Ectodermal cell (in vitro differentiated cells): Measurements from ENCODE around the gene AATK.

Experiments used
- H3K27ac ChIP-seq: 2 replicates; pipeline ENCODE4 v1.7.0; 2013; ENCODE audit warnings: mild to moderate bottlenecking, low read depth, low read length; ENCODE audit not compliant: insufficient read depth, poor library complexity, severe bottlenecking
- H3K27me3 ChIP-seq: 2 replicates; pipeline ENCODE4 v1.7.0; 2013; ENCODE audit warnings: mild to moderate bottlenecking, low read length; ENCODE audit not compliant: insufficient read depth, control insufficient read depth, poor library complexity, severe bottlenecking
- H3K36me3 ChIP-seq: one replicate; pipeline ENCODE4 v1.7.0; 2013; ENCODE audit warnings: low read length; ENCODE audit not compliant: control insufficient read depth, insufficient read depth
- H3K4me1 ChIP-seq: one replicate; pipeline ENCODE4 v1.7.0; 2013; ENCODE audit warnings: low read length; ENCODE audit not compliant: control insufficient read depth, insufficient read depth
- H3K4me3 ChIP-seq: 2 replicates; pipeline ENCODE4 v1.7.0; 2013; ENCODE audit warnings: low read depth, low read length, control low read depth; ENCODE audit not compliant: insufficient read depth
- H3K9me3 ChIP-seq: 2 replicates; pipeline ENCODE4 v1.7.0; 2013; ENCODE audit warnings: mild to moderate bottlenecking, low read length, moderate library complexity; ENCODE audit not compliant: control insufficient read depth
- WGBS, 2 experiments: methylation state at CpG; one replicate each; pipeline ENCODE4 v1.1.7; 2013; ENCODE audit warnings: missing lambda C conversion rate in 2 of 2; 5-methylcytosine and 5-hydroxymethylcytosine counted together

AATK gene

GRCh38 chr17:81144423-81144781 lies 21.6 kb downstream of the AATK start:
- peaks cover 10% of the 10 kb centered on the region for H3K4me1 ChIP-seq
- WGBS, 2 experiments: 77 to 83% methylated on average over 14 of the region's 14 CpGs

GRCh38 chr17:81143717-81144422 lies 22.2 kb downstream of the AATK start:
- Histone ChIP-seq H3K4me1 (peaks cover 12% of the 10 kb centered on the region), H3K36me3 (no peaks in the 10 kb centered on the region), H3K9me3 (no peaks in the 10 kb centered on the region), H3K4me3 (no peak overlapping the region), H3K27ac (no peak overlapping the region), H3K27me3 (no peaks in the 10 kb centered on the region)
- WGBS, 2 experiments: 94% methylated on average over 17 of the region's 17 CpGs

More at GRCh38 chr17:81144423-81144781, 21.6 kb downstream of the AATK start:
- Histone ChIP-seq H3K36me3 (no peaks in the 10 kb centered on the region), H3K9me3 (no peaks in the 10 kb centered on the region), H3K27ac (no peak overlapping the region), H3K4me3 (no peak overlapping the region), H3K27me3 (no peaks in the 10 kb centered on the region)

- no peak overlapping the region for H3K4me3 ChIP-seq
- 77 to 88% methylated on average over 9 to 10 of the region's 11 CpGs for WGBS, 2 experiments
- no peaks in the 10 kb centered on the region for H3K27me3 ChIP-seq
- H3K9me3 ChIP-seq: no peaks in the 10 kb centered on the region
- H3K27ac ChIP-seq: no peak overlapping the region
- no peaks in the 10 kb centered on the region for H3K36me3 ChIP-seq
- H3K4me1 ChIP-seq: peaks cover 12% of the 10 kb centered on the region
These were observed 22.9 kb downstream of the AATK start for GRCh38 chr17:81143200-81143527.

- Histone ChIP-seq H3K4me1 (peaks cover 12% of the 10 kb centered on the region), H3K36me3 (no peaks in the 10 kb centered on the region), H3K9me3 (no peaks in the 10 kb centered on the region), H3K4me3 (no peak overlapping the region), H3K27me3 (no peaks in the 10 kb centered on the region), H3K27ac (no peak overlapping the region)
- 68 to 70% methylated on average over 25 of the region's 25 CpGs for WGBS, 2 experiments
These were observed 23.5 kb downstream of the AATK start for GRCh38 chr17:81142301-81143199.

- H3K27me3 ChIP-seq: no peaks in the 10 kb centered on the region
- 97% methylated on average over 37 of the region's 37 CpGs for WGBS, 2 experiments
- no peak overlapping the region for H3K27ac ChIP-seq
- H3K36me3 ChIP-seq: no peaks in the 10 kb centered on the region
- H3K9me3 ChIP-seq: no peaks in the 10 kb centered on the region
- H3K4me1 ChIP-seq: peaks cover 12% of the 10 kb centered on the region
- H3K4me3 ChIP-seq: no peak overlapping the region
These were observed 25.3 kb downstream of the AATK start for GRCh38 chr17:81140695-81141094.

GRCh38 chr17:81140018-81140417 lies 26.0 kb downstream of the AATK start:
- no peaks in the 10 kb centered on the region for H3K36me3 ChIP-seq
- H3K4me1 ChIP-seq: peaks cover 12% of the 10 kb centered on the region
- H3K27me3 ChIP-seq: no peaks in the 10 kb centered on the region
- no peak overlapping the region for H3K27ac ChIP-seq
- no peaks in the 10 kb centered on the region for H3K9me3 ChIP-seq
- 89 to 91% methylated on average over 8 of the region's 8 CpGs for WGBS, 2 experiments
- H3K4me3 ChIP-seq: no peak overlapping the region

GRCh38 chr17:81139428-81139827 lies 26.6 kb downstream of the AATK start:
- Histone ChIP-seq H3K4me3 (no peak overlapping the region), H3K36me3 (no peaks in the 10 kb centered on the region), H3K27ac (no peak overlapping the region), H3K27me3 (no peaks in the 10 kb centered on the region), H3K9me3 (no peaks in the 10 kb centered on the region), H3K4me1 (peaks cover 12% of the 10 kb centered on the region)
- WGBS, 2 experiments: 84 to 88% methylated on average over 8 of the region's 8 CpGs

GRCh38 chr17:81138500-81138899 lies 27.5 kb downstream of the AATK start:
- Histone ChIP-seq H3K4me3 (no peak overlapping the region), H3K36me3 (no peaks in the 10 kb centered on the region), H3K27ac (no peak overlapping the region), H3K27me3 (no peaks in the 10 kb centered on the region), H3K4me1 (peaks cover 14% of the 10 kb centered on the region), H3K9me3 (no peaks in the 10 kb centered on the region)
- 92% methylated on average over 25 of the region's 25 CpGs for WGBS, 2 experiments

- H3K27ac ChIP-seq: no peak overlapping the region
- no peaks in the 10 kb centered on the region for H3K36me3 ChIP-seq
- H3K9me3 ChIP-seq: no peaks in the 10 kb centered on the region
- WGBS, 2 experiments: 87 to 89% methylated on average over 15 of the region's 15 CpGs
- H3K4me3 ChIP-seq: no peak overlapping the region
- H3K27me3 ChIP-seq: no peaks in the 10 kb centered on the region
- peaks cover 17% of the 10 kb centered on the region for H3K4me1 ChIP-seq
These were observed 27.9 kb downstream of the AATK start for GRCh38 chr17:81138083-81138482.

GRCh38 chr17:81137248-81137647 lies 28.8 kb downstream of the AATK start:
- H3K9me3 ChIP-seq: no peaks in the 10 kb centered on the region
- H3K27ac ChIP-seq: no peak overlapping the region
- H3K4me3 ChIP-seq: no peak overlapping the region
- WGBS, 2 experiments: 95 to 96% methylated on average over 13 of the region's 13 CpGs
- H3K36me3 ChIP-seq: no peaks in the 10 kb centered on the region
- no peaks in the 10 kb centered on the region for H3K27me3 ChIP-seq
- peaks cover 17% of the 10 kb centered on the region for H3K4me1 ChIP-seq
